HepG2 (cell line): ENCODE data around the gene NEAT1. TPM values are rescaled to one million over a fixed set of nuclear protein-coding genes. Genes with fewer than 3 reads are reported as not detected.
A peak's percentile ranks its signal among the peaks of the same experiment; 100 is the strongest.

Experiments used
- BRD4 ChIP-seq: sonication (generic); formaldehyde crosslinking; IDR thresholded peaks from 2 replicates; pipeline ENCODE4 v1.4.0; 2020; ENCODE audit warnings: missing genetic modification reagents
- SRY ChIP-seq: sonication (generic); formaldehyde crosslinking; IDR thresholded peaks from 2 replicates; pipeline ENCODE4 v1.8.0; 2022; ENCODE audit warnings: mild to moderate bottlenecking, missing genetic modification reagents
- ZNF710 ChIP-seq: sonication (generic); formaldehyde crosslinking; IDR thresholded peaks from 2 replicates; pipeline ENCODE4 v1.5.0; 2020; ENCODE audit warnings: mild to moderate bottlenecking, missing genetic modification reagents, borderline replicate concordance
- polyA plus RNA-seq, 8 experiments: library from polyadenylated mRNA; depleted of rRNA in 3 of 8; stranded (reverse) in 7 of 8; unstranded in 1 of 8; fragments of >200 nt; fragmentation: Illumina TruSeq in 4 of 8; extraction: Trizol in 4 of 8; gene quantifications; 2 replicates each; pipeline versions ENCODE4 v1.2.1 to v1.2.3, GENCODE V29; 2011 to 2016; ENCODE audit warnings: low read depth in 4 of 8, missing spikeins in 1 of 8, mixed read lengths in 1 of 8; ENCODE audit not compliant: insufficient read depth in 1 of 8
- total RNA-seq, 5 experiments: library from RNA; depleted of rRNA; stranded (reverse); fragments of >200 nt; fragmentation: Illumina TruSeq; extraction: Trizol; gene quantifications; 2 replicates each; pipeline ENCODE4 v1.2.3, GENCODE V29; 2016; ENCODE audit warnings: low read depth in 1 of 5
- TF ChIP-seq, protein P1 (sequence below), 2 experiments: fragments of 450-650 bp in 1 of 2; sonication (generic) in 1 of 2; formaldehyde crosslinking in 1 of 2; IDR thresholded peaks; 2 replicates each; pipeline versions ENCODE4 v1.6.1 to v1.8.0; 2016 to 2022; ENCODE audit warnings: antibody characterized with exemption in 1 of 2, mild to moderate bottlenecking in 1 of 2, missing genetic modification reagents in 1 of 2
- TF ChIP-seq, protein P2 (sequence below): sonication (generic); formaldehyde crosslinking; IDR thresholded peaks from 2 replicates; pipeline ENCODE4 v1.5.1; 2020; ENCODE audit warnings: mild to moderate bottlenecking, moderate library complexity, missing genetic modification reagents
- TF ChIP-seq, protein P3 (sequence below): sonication (generic); formaldehyde crosslinking; IDR thresholded peaks from 2 replicates; pipeline ENCODE4 v1.4.0; 2020; ENCODE audit warnings: missing genetic modification reagents
- TF ChIP-seq, protein P4 (sequence below): sonication (generic); formaldehyde crosslinking; IDR thresholded peaks from 2 replicates; pipeline ENCODE4 v1.4.0; 2020; ENCODE audit warnings: mild to moderate bottlenecking, missing genetic modification reagents

Gene NEAT1
- total and polyA plus RNA-seq, 2 of the 13 experiments (the other 11 are each of a cell fraction or from before 2014, with no cell fraction given) = 20.5 to 41.2 TPM

- TF ChIP-seq, protein P1, sequence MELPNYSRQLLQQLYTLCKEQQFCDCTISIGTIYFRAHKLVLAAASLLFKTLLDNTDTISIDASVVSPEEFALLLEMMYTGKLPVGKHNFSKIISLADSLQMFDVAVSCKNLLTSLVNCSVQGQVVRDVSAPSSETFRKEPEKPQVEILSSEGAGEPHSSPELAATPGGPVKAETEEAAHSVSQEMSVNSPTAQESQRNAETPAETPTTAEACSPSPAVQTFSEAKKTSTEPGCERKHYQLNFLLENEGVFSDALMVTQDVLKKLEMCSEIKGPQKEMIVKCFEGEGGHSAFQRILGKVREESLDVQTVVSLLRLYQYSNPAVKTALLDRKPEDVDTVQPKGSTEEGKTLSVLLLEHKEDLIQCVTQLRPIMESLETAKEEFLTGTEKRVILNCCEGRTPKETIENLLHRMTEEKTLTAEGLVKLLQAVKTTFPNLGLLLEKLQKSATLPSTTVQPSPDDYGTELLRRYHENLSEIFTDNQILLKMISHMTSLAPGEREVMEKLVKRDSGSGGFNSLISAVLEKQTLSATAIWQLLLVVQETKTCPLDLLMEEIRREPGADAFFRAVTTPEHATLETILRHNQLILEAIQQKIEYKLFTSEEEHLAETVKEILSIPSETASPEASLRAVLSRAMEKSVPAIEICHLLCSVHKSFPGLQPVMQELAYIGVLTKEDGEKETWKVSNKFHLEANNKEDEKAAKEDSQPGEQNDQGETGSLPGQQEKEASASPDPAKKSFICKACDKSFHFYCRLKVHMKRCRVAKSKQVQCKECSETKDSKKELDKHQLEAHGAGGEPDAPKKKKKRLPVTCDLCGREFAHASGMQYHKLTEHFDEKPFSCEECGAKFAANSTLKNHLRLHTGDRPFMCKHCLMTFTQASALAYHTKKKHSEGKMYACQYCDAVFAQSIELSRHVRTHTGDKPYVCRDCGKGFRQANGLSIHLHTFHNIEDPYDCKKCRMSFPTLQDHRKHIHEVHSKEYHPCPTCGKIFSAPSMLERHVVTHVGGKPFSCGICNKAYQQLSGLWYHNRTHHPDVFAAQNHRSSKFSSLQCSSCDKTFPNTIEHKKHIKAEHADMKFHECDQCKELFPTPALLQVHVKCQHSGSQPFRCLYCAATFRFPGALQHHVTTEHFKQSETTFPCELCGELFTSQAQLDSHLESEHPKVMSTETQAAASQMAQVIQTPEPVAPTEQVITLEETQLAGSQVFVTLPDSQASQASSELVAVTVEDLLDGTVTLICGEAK (IDR thresholded peaks at IDR 0.05) = no peak
- TF ChIP-seq, protein P1 (CRISPR knock-in tag; IDR thresholded peaks at IDR 0.05) = peak; percentile 19; the same call in 1 of the 2 replicates
- TF ChIP-seq BRD4 (peak; percentile 77; the same call in 1 of the 2 replicates), SRY (CRISPR knock-in tag) (peak; percentile 92), ZNF710 (CRISPR knock-in tag) (0 out of 2 replicates have a peak, but pooled peaks have one; percentile 39)
- TF ChIP-seq, protein P2, sequence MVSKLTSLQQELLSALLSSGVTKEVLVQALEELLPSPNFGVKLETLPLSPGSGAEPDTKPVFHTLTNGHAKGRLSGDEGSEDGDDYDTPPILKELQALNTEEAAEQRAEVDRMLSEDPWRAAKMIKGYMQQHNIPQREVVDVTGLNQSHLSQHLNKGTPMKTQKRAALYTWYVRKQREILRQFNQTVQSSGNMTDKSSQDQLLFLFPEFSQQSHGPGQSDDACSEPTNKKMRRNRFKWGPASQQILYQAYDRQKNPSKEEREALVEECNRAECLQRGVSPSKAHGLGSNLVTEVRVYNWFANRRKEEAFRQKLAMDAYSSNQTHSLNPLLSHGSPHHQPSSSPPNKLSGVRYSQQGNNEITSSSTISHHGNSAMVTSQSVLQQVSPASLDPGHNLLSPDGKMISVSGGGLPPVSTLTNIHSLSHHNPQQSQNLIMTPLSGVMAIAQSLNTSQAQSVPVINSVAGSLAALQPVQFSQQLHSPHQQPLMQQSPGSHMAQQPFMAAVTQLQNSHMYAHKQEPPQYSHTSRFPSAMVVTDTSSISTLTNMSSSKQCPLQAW = no peak
- TF ChIP-seq, protein P3, sequence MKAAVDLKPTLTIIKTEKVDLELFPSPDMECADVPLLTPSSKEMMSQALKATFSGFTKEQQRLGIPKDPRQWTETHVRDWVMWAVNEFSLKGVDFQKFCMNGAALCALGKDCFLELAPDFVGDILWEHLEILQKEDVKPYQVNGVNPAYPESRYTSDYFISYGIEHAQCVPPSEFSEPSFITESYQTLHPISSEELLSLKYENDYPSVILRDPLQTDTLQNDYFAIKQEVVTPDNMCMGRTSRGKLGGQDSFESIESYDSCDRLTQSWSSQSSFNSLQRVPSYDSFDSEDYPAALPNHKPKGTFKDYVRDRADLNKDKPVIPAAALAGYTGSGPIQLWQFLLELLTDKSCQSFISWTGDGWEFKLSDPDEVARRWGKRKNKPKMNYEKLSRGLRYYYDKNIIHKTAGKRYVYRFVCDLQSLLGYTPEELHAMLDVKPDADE (CRISPR knock-in tag) = no peak
- TF ChIP-seq, protein P4, sequence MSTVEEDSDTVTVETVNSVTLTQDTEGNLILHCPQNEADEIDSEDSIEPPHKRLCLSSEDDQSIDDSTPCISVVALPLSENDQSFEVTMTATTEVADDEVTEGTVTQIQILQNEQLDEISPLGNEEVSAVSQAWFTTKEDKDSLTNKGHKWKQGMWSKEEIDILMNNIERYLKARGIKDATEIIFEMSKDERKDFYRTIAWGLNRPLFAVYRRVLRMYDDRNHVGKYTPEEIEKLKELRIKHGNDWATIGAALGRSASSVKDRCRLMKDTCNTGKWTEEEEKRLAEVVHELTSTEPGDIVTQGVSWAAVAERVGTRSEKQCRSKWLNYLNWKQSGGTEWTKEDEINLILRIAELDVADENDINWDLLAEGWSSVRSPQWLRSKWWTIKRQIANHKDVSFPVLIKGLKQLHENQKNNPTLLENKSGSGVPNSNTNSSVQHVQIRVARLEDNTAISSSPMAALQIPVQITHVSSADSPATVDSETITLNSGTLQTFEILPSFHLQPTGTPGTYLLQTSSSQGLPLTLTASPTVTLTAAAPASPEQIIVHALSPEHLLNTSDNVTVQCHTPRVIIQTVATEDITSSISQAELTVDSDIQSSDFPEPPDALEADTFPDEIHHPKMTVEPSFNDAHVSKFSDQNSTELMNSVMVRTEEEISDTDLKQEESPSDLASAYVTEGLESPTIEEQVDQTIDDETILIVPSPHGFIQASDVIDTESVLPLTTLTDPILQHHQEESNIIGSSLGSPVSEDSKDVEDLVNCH (CRISPR knock-in tag) = no peak; the same call in 1 of the 2 replicates
These were observed 54.8 kb downstream of the NEAT1 start (continued) for GRCh38 chr11:65477149-65477965.
